Measurements from ENCODE around the gene UPK3BL1. TPM values are rescaled to one million over a fixed set of nuclear protein-coding genes. Genes with fewer than 3 reads are reported as not detected.
"Not testable (repeated sequence)": the region's sequence is repeated elsewhere in the genome, so short reads cannot be mapped to it uniquely, and the experiment has no call there.

The UPK3BL1 gene
- total RNA-seq, 1 experiment from 2014 or later, result 39.8 TPM

DNA sequence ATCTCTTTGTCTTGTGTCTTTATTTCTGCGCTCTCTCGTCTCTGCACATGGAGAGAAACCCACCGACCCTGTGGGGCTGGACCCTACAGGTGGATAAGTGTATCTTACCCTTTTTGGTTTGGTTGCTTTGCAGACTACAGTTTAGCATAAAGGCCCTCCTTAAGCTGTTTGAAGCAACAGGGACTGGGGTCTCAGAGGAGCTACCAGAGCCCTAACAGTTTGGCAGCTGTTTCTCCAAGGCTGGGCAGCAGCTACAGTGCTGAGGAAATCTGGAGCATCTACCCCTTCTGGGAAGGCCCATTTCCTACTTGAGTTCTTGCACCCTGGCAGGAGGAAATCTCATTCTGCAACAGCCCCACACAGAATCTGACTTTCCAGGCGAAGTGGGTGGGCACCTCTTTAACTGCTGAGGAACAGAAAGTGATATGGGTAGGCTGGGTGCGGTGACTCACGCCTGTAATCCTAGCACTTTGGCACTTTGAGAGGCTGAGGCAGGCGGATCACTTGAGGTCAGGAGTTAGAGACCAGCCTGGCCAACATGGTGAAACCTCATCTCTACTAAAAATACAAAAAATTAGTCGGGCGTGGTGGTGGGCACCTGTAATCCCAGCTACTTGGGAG, 31.0 kb upstream of the UPK3BL1 start:
- H3K4me3 ChIP-seq; POLR2A ChIA-PET (ENCODE audit: unreplicated experiment); H4K20me1 ChIP-seq (ENCODE audit: insufficient read depth); H2AFZ ChIP-seq; intact Hi-C loops (cut with micrococcal nuclease; ENCODE audit: unreplicated experiment); BruUV-seq (replicated peaks); H3F3A ChIP-seq (ENCODE audit: insufficient read depth, low read depth); H3K4me1 ChIP-seq (replicated peaks; ENCODE audit: insufficient read depth); H3K9me2 ChIP-seq (ENCODE audit: insufficient read depth); H3K79me2 ChIP-seq (ENCODE audit: low read depth); H3K27me3 ChIP-seq (ENCODE audit: insufficient read depth, low read depth); DNase-seq; H3K27ac ChIP-seq; H3K36me3 ChIP-seq (ENCODE audit: low read depth); CTCF ChIA-PET; H3K4me2 ChIP-seq; H3K9me3 ChIP-seq (ENCODE audit: insufficient read depth, low read depth): not testable (repeated sequence)

DNA sequence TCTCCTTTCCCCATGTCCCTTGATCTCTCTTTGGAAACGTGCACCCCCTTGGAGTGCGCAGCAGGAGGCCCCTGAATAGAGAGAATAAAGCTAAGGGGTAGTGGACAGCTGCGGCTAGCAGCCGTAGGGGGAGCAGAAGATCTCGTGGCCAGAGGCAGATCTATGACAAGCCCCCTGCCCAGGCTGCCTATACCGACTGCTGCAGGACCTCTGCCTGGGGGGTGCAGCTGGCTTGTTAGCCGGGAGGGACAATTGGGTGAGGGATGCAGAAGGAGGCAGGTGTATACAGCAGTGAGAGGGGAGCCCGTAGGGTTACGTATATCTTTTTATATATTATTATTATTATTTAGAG, 29.3 kb upstream of the UPK3BL1 start:
- H3F3A ChIP-seq (ENCODE audit: insufficient read depth, low read depth); H3K4me2 ChIP-seq; H3K36me3 ChIP-seq (ENCODE audit: low read depth); H3K79me2 ChIP-seq (ENCODE audit: low read depth); H4K20me1 ChIP-seq (ENCODE audit: insufficient read depth); H3K9me2 ChIP-seq (ENCODE audit: insufficient read depth); intact Hi-C loops (cut with micrococcal nuclease; ENCODE audit: unreplicated experiment); BruUV-seq (replicated peaks); H2AFZ ChIP-seq; H3K27me3 ChIP-seq (ENCODE audit: insufficient read depth, low read depth); DNase-seq; H3K4me3 ChIP-seq; H3K4me1 ChIP-seq (replicated peaks; ENCODE audit: insufficient read depth); H3K9me3 ChIP-seq (ENCODE audit: insufficient read depth, low read depth); H3K27ac ChIP-seq: not testable (repeated sequence)
- ChIA-PET POLR2A (ENCODE audit: unreplicated experiment) (interaction anchor here (0.6 kb wide), 1 partner anchor 276 kb away, joined by 3 read pairs; the partner anchor contains the start of gene PRKRIP1), CTCF (interaction anchor here (0.5 kb wide), 1 partner anchor 735 kb away, joined by 3 read pairs; no protein-coding TSS in a partner anchor)

GRCh38 chr7:102671166-102671955, 28.8 kb upstream of the UPK3BL1 start, which contains the start of gene POLR2J2:
Gene POLR2J2 (minus strand): TSS chr7:102671663. CDS start chr7:102671601, 62 bp downstream.
- H2AFZ ChIP-seq; H3K9me2 ChIP-seq (ENCODE audit: insufficient read depth); H3K36me3 ChIP-seq (ENCODE audit: low read depth); H3K4me1 ChIP-seq (replicated peaks; ENCODE audit: insufficient read depth); H3K9me3 ChIP-seq (ENCODE audit: insufficient read depth, low read depth); H3K27ac ChIP-seq; DNase-seq; H3K79me2 ChIP-seq (ENCODE audit: low read depth); H3K4me2 ChIP-seq; intact Hi-C loops (cut with micrococcal nuclease; ENCODE audit: unreplicated experiment); BruUV-seq (replicated peaks); H3K4me3 ChIP-seq; H4K20me1 ChIP-seq (ENCODE audit: insufficient read depth); H3F3A ChIP-seq (ENCODE audit: insufficient read depth, low read depth); H3K27me3 ChIP-seq (ENCODE audit: insufficient read depth, low read depth): not testable (repeated sequence)
- CTCF ChIA-PET, result interaction anchor here (0.5 kb wide), 1 partner anchor 736 kb away, joined by 3 read pairs; no protein-coding TSS in a partner anchor
- POLR2A ChIA-PET (ENCODE audit: unreplicated experiment), result interaction anchor here (0.6 kb wide), 1 partner anchor 275 kb away, joined by 3 read pairs; the partner anchor contains the start of gene PRKRIP1

- intact Hi-C loops (cut with micrococcal nuclease; ENCODE audit: unreplicated experiment); H3K27ac ChIP-seq; H4K20me1 ChIP-seq (ENCODE audit: insufficient read depth); CTCF ChIA-PET; H3K79me2 ChIP-seq (ENCODE audit: low read depth); BruUV-seq (replicated peaks); H3K4me2 ChIP-seq; H3K9me2 ChIP-seq (ENCODE audit: insufficient read depth); H3F3A ChIP-seq (ENCODE audit: insufficient read depth, low read depth); H3K4me1 ChIP-seq (replicated peaks; ENCODE audit: insufficient read depth); H3K36me3 ChIP-seq (ENCODE audit: low read depth); H3K4me3 ChIP-seq; DNase-seq; POLR2A ChIA-PET (ENCODE audit: unreplicated experiment); H3K27me3 ChIP-seq (ENCODE audit: insufficient read depth, low read depth); H2AFZ ChIP-seq; H3K9me3 ChIP-seq (ENCODE audit: insufficient read depth, low read depth): not testable (repeated sequence)
Measured at GRCh38 chr7:102667523-102667922, 24.9 kb upstream of the UPK3BL1 start.

DNA sequence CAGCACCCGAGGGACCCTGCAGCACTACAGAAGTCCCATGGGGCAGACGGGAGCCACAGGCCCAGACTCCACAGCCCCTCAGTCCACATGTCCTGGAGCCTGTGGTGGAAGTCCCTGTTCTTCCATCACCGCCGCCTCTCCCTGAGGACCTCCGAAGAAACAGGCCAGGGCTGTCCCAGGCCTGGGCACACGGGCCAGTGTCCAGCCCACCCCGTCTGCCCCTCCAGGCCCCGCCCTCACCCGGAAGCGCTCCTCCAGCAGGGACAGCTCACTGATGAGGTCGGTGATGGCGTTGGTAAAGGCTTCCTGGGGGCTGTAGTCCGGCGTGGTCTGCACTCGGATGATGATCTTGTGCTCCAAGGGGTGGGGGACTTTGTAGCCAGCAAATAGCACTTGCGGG, 24.3 kb upstream of the UPK3BL1 start:
- H3K9me3 ChIP-seq (ENCODE audit: insufficient read depth, low read depth); H3K9me2 ChIP-seq (ENCODE audit: insufficient read depth); BruUV-seq (replicated peaks); H3K79me2 ChIP-seq (ENCODE audit: low read depth); intact Hi-C loops (cut with micrococcal nuclease; ENCODE audit: unreplicated experiment); H3K4me3 ChIP-seq; H4K20me1 ChIP-seq (ENCODE audit: insufficient read depth); H2AFZ ChIP-seq; H3K36me3 ChIP-seq (ENCODE audit: low read depth); H3F3A ChIP-seq (ENCODE audit: insufficient read depth, low read depth); DNase-seq; H3K4me2 ChIP-seq; H3K27ac ChIP-seq; POLR2A ChIA-PET (ENCODE audit: unreplicated experiment); H3K4me1 ChIP-seq (replicated peaks; ENCODE audit: insufficient read depth); CTCF ChIA-PET; H3K27me3 ChIP-seq (ENCODE audit: insufficient read depth, low read depth): not testable (repeated sequence)

DNA sequence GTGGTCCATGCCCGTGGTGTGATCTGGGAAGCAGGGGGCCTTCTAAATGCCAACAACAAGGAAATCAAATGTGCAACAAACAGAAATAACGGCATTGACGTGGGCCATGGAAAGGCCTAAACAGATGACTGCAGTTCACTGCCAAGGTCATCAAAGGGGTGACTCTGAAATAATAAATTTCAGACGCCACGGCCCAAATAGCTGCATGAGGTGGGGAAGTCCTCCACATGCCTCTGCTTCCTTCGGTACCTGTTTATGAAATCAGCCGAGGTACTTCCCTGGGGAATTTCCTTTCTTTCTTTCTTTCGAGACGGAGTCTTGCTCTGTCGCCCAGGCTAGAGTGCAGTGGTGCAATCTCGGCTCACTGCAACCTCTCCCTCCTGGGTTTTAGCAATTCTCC, 22.2 kb upstream of the UPK3BL1 start:
- BruUV-seq (replicated peaks); H3K79me2 ChIP-seq (ENCODE audit: low read depth); H3F3A ChIP-seq (ENCODE audit: insufficient read depth, low read depth); H3K27ac ChIP-seq; H4K20me1 ChIP-seq (ENCODE audit: insufficient read depth); H3K9me3 ChIP-seq (ENCODE audit: insufficient read depth, low read depth); H3K36me3 ChIP-seq (ENCODE audit: low read depth); H3K27me3 ChIP-seq (ENCODE audit: insufficient read depth, low read depth); H3K9me2 ChIP-seq (ENCODE audit: insufficient read depth); POLR2A ChIA-PET (ENCODE audit: unreplicated experiment); H3K4me3 ChIP-seq; intact Hi-C loops (cut with micrococcal nuclease; ENCODE audit: unreplicated experiment); H3K4me1 ChIP-seq (replicated peaks; ENCODE audit: insufficient read depth); DNase-seq; H3K4me2 ChIP-seq; CTCF ChIA-PET; H2AFZ ChIP-seq: not testable (repeated sequence)

- H3K4me1 ChIP-seq (replicated peaks; ENCODE audit: insufficient read depth); CTCF ChIA-PET: not testable (repeated sequence)
Measured at GRCh38 chr7:102649924-102650323, 7.3 kb upstream of the UPK3BL1 start, which contains the start of gene SPDYE2B. Gene SPDYE2B (plus strand): TSS chr7:102650319. CDS start chr7:102652349, 2,030 bp downstream.

More at GRCh38 chr7:102649924-102650323, 7.3 kb upstream of the UPK3BL1 start, which contains the start of gene SPDYE2B:
- H2AFZ ChIP-seq; H3K79me2 ChIP-seq (ENCODE audit: low read depth); H3F3A ChIP-seq (ENCODE audit: insufficient read depth, low read depth); DNase-seq; POLR2A ChIA-PET (ENCODE audit: unreplicated experiment); intact Hi-C loops (cut with micrococcal nuclease; ENCODE audit: unreplicated experiment); H3K36me3 ChIP-seq (ENCODE audit: low read depth); H3K4me2 ChIP-seq; H4K20me1 ChIP-seq (ENCODE audit: insufficient read depth); H3K27me3 ChIP-seq (ENCODE audit: insufficient read depth, low read depth); H3K4me3 ChIP-seq; H3K9me2 ChIP-seq (ENCODE audit: insufficient read depth); H3K9me3 ChIP-seq (ENCODE audit: insufficient read depth, low read depth); BruUV-seq (replicated peaks); H3K27ac ChIP-seq: not testable (repeated sequence)

Measured in PC-9 (cell line).